Superior temporal gyrus (tissue), 1 donor: ENCODE data around the gene TRIO.

Experiments
- DNase-seq: peaks from one replicate; pipeline ENCODE4 v3.0.0-alpha.2; 2016; ENCODE audit errors: extremely low spot score

Gene TRIO

GRCh38 chr5:14226554-14226953, 83.4 kb downstream of the TRIO start:
- DNase-seq: no peak

GRCh38 chr5:14226992-14227391, 83.8 kb downstream of the TRIO start:
- no peak for DNase-seq

GRCh38 chr5:14227513-14227912, 84.4 kb downstream of the TRIO start:
- DNase-seq: no peak

- no peak for DNase-seq
Observed at GRCh38 chr5:14228219-14228618, 85.1 kb downstream of the TRIO start.

GRCh38 chr5:14229181-14229580, 86.0 kb downstream of the TRIO start:
- DNase-seq: no peak

- DNase-seq: no peak
Observed at GRCh38 chr5:14229734-14230133, 86.6 kb downstream of the TRIO start.

GRCh38 chr5:14231156-14231555, 88.0 kb downstream of the TRIO start:
- no peak for DNase-seq

- DNase-seq: no peak
Observed at GRCh38 chr5:14231890-14232289, 88.7 kb downstream of the TRIO start.

- DNase-seq: no peak
Observed at GRCh38 chr5:14234204-14234603, 91.1 kb downstream of the TRIO start.

GRCh38 chr5:14235872-14236271, 92.7 kb downstream of the TRIO start:
- no peak for DNase-seq

- no peak for DNase-seq
Observed at GRCh38 chr5:14236757-14237156, 93.6 kb downstream of the TRIO start.

GRCh38 chr5:14237317-14238086, 94.4 kb downstream of the TRIO start:
- no peak for DNase-seq

- no peak for DNase-seq
Observed at GRCh38 chr5:14238272-14238671, 95.1 kb downstream of the TRIO start.

- DNase-seq: no peak
Observed at GRCh38 chr5:14239404-14239803, 96.3 kb downstream of the TRIO start.

GRCh38 chr5:14239951-14240350, 96.8 kb downstream of the TRIO start:
- DNase-seq: no peak

GRCh38 chr5:14240359-14240758, 97.2 kb downstream of the TRIO start:
- DNase-seq: no peak

- no peak for DNase-seq
Observed at GRCh38 chr5:14241141-14241540, 98.0 kb downstream of the TRIO start.

GRCh38 chr5:14242447-14242846, 99.3 kb downstream of the TRIO start:
- no peak for DNase-seq

GRCh38 chr5:14242871-14243383, 99.8 kb downstream of the TRIO start:
- DNase-seq: no peak

- no peak for DNase-seq
Observed at GRCh38 chr5:14243766-14244165, 100.6 kb downstream of the TRIO start.

- no peak for DNase-seq
Observed at GRCh38 chr5:14244721-14245120, 101.6 kb downstream of the TRIO start.

GRCh38 chr5:14245132-14245925, 102.2 kb downstream of the TRIO start:
- no peak for DNase-seq
